ENCODE measurements around the gene BLOC1S3.

BLOC1S3 gene

DNA sequence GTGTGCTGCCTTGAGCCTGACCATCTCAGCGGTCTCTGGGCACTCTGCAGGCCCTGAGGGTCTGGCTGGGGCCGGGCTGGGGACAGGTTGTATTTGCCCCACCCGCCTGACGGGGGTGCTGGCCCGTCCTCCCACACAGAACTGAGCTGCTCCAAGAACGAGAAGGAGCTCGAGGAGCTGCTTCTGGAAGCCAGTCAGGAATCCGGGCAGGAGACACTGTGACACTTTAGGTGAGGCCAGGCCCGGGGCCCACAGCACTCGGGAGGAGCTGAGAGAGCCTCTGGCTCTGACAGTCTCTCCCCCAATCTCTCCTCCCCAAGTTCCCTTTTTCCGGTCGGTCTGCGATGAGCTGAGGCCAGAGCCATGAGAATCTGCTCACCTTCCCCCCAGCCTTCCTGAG, 32.3 kb upstream of the BLOC1S3 start:
- DNase-seq (ENCODE audit: low read depth in 2 of 3, low spot score in 1 of 3) = no peak

- DNase-seq (ENCODE audit: low read depth in 2 of 3, low spot score in 1 of 3) = no peak
These were observed 31.8 kb upstream of the BLOC1S3 start for GRCh38 chr19:45146741-45147205.

DNA sequence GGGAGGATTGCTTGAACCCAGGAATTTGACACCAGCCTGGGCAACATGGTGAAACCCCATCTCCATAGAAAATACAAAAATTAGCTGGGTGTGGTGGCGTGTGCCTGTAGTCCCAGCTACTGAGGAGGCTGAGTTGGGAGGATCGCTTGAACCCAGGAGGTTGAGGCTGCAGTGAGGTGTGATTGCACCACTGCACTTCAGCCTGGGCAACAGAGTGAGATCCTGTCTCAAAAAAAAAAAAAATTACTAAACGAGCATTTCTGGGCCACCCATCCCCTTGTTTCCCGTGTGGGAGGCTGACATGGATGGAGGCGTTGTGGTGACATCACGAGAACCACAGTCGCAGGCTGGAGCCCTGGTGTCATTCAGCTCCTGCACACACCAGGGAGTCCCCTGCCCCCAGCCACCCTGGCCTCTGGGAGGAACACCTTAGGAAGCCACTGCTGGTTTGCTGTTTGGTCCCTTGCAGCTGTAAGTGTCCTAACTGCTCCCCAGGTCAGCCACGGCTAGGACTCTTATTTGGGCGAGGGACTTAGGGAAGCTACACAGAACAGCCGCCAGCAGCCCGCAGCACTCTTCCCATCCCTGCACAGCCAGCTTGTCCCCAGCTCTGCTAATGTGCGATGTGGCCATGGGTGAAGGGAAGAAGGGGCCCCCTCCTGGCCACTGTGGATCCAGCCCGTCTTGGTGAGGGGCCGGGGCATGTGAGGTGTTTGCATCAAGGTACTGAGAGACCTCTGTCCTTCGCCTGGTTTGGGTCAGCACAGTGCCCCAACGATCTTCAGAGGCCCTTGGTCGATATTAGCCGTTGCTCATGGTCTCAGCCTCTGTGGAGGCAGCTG, 30.5 kb upstream of the BLOC1S3 start:
- no peak for DNase-seq (ENCODE audit: low read depth in 2 of 3, low spot score in 1 of 3)

DNA sequence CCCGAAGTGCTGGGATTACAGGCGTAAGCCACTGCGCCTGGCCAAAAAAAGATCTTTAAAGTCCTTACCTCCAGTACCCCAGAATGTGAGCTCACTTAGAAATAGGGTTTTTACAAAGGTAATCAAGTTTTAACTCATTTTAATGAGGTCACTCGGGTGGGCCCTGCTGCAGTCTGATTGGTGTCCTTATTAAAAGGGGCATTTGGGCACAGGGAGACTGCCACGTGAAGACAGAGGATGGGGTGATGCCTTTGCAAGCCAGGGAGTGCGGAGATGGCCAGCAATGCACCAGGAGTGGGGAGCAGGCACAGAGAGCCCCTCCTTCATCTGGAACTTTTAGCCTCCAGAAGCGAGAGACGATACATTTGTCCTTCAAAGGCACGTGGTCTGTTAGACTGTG, 29.5 kb upstream of the BLOC1S3 start:
- DNase-seq (ENCODE audit: low read depth in 2 of 3, low spot score in 1 of 3) = no peak

GRCh38 chr19:45150180-45150579, 28.4 kb upstream of the BLOC1S3 start:
- DNase-seq (ENCODE audit: low read depth in 2 of 3, low spot score in 1 of 3) = no peak

DNA sequence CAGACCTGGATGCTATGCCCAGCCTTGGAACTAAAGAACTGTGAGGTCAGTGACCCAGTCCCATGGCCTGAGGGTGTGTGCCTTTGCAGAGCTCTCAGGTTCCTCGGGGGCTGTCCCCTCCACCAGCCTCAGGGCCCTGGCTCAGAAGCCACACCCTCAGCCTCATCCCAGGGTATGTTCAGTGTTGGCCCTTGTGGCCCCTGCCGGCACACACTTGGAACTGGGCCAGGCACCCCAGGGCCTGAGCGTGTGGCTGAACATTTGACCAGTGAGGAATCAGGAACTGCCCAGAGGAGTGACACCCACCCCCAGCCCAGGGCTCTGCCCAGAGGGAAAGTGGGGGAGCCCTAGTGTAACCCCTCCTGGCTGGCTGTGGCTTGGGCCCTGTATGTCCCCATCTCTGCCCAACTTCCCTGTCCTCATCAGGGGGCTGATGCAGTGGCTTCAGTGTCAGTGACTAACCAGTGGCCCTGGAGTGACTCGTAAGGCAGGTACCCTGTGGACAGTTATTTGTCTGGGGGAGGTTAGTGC, 27.8 kb upstream of the BLOC1S3 start:
- DNase-seq (ENCODE audit: low read depth in 2 of 3, low spot score in 1 of 3) = no peak

- no peak for DNase-seq (ENCODE audit: low read depth in 2 of 3, low spot score in 1 of 3)
These were observed 27.3 kb upstream of the BLOC1S3 start for GRCh38 chr19:45151320-45151719.

GRCh38 chr19:45151821-45152503, 26.6 kb upstream of the BLOC1S3 start:
- DNase-seq (ENCODE audit: low read depth in 2 of 3, low spot score in 1 of 3) = no peak

DNA sequence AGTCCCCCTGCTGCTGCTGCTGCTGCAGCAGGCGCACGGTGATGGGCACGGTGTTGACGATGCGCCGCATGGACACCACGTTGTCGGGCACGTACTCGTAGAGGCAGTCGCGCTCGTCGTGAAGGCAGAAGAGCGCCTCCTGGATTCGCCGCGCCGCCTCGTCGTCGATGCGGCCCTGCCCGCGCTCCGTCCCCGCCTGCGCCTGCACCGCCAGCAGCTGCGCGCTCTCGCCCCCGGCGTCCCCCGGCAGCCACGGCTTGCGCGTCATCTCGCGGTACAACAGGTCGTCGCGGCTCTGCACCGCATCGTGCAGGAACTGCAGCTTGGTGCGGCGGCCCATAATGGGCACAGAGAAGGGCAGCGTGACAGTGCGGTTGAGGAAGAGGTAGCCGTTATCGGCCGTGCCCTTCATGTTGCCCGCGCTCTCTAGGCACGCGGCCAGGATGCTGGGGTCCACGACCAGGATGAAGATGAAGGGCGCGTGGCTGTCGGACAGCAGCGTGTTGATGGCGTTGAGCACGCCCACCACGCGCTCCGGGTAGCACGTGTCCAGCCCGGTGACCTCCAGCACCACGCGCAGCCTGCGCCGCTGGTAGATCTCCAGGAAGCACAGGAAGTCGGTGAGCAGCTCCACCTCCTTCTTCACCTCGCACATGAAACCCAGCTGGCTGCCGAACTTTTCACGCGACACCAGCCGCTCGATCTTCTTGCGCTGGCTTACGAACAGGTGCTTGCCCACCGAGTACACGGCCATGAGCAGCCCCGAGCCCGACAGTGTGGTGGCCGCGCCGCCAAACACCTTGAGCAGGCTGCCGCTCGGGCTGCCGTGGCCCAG, 25.9 kb upstream of the BLOC1S3 start:
- peak in 2 of 3 donors; percentile 20 to 24 for DNase-seq (ENCODE audit: low read depth in 2 of 3, low spot score in 1 of 3)

DNA sequence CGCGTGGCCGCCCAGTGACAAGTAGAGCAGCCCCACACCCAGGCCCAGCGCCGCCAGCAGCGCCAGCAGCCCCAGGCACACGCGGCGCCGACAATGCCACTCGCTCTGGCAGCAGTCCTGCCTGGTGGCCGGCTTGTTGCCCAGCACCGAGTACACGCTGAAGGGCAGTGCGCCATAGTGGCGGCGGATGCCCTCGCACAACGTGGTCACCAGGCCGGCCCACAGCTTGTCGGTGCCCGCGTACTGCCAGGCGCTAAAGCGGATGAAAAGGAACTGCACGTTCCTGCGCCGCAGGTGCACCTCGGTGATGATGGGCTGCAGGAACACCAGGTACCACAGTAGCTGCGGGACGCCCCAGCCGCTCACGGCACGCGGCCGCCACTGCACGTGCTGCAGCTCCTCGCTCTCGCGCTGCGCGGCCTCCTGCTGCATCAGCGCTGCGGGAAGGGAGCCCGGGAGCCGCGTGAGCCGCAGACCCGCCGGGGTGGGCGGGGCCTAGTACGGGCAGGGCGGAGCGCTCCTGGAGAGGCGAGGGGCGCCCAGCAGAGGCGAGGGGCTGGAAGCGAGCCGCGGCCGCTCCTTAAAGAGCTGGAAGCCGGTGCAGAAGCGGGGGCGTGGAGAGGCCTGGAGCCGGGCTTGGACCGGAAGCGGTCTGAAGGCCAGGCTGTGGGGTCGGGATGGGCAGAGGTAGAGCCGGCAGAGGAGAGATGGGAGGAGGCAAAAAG, 25.1 kb upstream of the BLOC1S3 start:
- no peak for DNase-seq (ENCODE audit: low read depth in 2 of 3, low spot score in 1 of 3)

DNA sequence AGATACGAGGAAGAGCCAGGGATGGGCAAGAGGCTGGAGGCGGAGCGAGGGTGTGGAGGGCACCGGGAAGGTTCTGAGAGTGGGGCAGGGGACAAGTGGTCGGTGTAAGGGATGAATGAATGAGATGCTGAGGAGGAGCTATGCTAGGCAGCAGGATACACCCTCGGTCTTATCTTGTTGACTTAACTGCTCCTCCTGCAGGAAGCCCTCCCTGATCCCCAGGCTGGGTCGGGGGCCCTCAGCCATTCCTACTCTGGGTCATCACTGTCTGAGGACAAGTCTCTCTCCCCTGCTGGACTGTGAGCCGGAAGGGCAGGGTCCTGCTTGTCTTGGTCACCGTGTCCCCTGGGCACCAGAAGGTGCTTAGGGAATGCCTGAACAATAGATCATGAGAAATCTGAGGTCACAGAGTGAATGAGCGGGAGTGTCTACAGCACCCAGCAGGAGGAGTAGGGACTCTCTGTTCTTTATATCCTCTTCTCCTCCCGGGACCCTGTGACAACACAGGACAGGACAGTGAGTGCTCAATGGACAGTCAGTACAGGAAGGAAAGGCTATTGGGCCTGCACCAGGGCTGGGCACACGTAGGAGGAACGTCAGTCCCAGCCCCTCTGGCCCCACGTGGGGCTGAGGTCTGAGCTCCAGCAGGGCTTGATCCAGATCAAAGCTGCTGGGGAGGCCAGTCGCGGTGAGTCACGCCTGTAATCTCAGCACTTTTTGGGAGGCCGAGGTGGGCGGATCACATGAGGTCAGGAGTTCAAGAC, 24.3 kb upstream of the BLOC1S3 start:
- DNase-seq (ENCODE audit: low read depth in 2 of 3, low spot score in 1 of 3) = no peak

GRCh38 chr19:45156011-45156630, 22.5 kb upstream of the BLOC1S3 start:
- DNase-seq (ENCODE audit: low read depth in 2 of 3, low spot score in 1 of 3) = no peak

GRCh38 chr19:45156751-45157150, 21.8 kb upstream of the BLOC1S3 start:
- DNase-seq (ENCODE audit: low read depth in 2 of 3, low spot score in 1 of 3) = no peak

DNA sequence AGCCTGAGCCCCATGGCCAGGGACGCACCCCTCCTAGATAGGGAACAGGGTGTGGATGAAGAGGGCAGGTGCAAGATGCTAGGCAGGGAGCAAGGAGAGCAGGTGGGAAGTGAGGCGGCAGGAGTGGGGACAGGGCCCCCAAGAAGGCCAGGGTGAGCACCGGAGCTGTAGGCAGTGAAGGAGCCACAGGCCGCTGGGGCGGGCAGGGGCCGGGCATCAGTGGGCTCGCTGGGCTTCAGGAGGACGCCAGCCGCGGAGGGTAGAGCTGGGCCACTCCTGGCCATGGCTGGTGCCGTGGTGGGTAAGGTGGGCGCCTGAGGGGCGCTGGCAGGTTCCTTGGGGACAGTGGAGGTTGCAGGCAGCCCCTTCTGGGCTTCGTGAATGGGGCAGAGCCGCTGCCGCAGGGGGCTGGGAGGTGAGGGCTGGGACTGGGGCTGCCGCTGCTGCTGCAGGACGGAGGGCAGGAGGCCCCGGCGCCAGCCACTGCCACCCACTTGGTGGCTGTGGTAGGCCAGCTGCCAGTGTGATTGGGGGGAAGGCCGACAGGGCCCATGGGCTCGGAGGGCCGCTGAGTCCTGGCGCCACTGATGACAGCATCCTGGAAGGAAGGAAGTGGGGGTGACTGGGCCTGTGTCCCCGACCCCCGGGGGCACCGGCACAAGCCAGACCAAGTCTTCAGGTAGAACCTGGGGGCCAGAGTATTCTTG, 19.9 kb upstream of the BLOC1S3 start:
- DNase-seq (ENCODE audit: low read depth in 2 of 3, low spot score in 1 of 3) = no peak

- DNase-seq (ENCODE audit: low read depth in 2 of 3, low spot score in 1 of 3) = no peak
These were observed 19.2 kb upstream of the BLOC1S3 start for GRCh38 chr19:45159210-45159970.

GRCh38 chr19:45159971-45160324, 18.6 kb upstream of the BLOC1S3 start:
- no peak for DNase-seq (ENCODE audit: low read depth in 2 of 3, low spot score in 1 of 3)

DNA sequence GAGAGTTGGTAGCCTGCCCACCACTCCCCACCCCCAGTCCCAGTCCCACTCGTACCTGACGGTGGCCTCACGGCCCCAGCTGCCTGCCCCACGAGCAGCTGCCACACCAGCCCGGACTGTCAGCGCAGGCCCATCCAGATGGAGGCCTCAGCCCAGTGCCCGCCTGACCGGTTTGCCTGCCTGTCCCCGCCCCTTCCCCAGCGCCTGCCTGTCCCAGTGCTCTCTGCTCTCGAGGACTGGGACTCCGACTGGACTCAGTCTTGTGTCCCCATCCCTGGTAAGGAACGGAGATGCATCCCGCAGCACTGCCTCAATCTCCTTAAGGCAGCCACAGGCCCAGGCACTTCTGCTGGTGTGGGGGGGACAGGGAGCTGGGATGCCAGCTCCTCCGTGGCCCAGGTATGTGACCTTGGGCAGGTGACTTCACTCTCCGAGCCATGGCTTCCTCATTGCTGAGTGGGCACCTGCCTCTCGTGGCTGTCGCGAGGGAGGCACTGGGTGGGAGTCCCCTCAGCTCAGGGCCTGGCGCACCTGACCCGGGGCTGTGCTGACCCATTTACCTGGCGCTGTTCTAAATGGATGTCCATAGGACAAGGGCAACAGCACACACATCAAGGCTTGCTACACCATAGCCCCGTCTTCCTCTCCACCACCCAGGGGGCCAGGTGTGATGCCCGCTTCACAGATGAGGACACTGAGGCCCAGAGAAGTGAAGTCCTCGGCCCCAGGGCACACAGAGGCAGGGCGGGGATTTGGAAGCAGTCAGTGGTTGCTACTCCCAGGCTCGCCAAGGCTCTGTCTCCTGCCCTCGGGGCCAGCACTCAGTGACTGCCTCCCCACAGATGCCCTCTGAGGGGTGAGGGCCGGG, 17.5 kb upstream of the BLOC1S3 start, which contains the start of gene NKPD1:
NKPD1 (minus strand) TSS at position 113 of the 868 bp plus-strand sequence. CDS start 832 bp downstream, outside the sequence.
- DNase-seq (ENCODE audit: low read depth in 2 of 3, low spot score in 1 of 3) = no peak

All from stimulated activated CD4-positive, alpha-beta T cell treated with anti-CD3 and anti-CD28 coated beads, Interleukin-12 subunit alpha, Interleukin-12 subunit beta, amount 100 ng/mL, for 48 hours (primary cell).